Measurements from ENCODE around the gene GRM5. TPM values are rescaled to one million over a fixed set of nuclear protein-coding genes. Genes with fewer than 3 reads are reported as not detected.

The GRM5 gene
- total and polyA plus RNA-seq, 4 donors = not detected

DNA sequence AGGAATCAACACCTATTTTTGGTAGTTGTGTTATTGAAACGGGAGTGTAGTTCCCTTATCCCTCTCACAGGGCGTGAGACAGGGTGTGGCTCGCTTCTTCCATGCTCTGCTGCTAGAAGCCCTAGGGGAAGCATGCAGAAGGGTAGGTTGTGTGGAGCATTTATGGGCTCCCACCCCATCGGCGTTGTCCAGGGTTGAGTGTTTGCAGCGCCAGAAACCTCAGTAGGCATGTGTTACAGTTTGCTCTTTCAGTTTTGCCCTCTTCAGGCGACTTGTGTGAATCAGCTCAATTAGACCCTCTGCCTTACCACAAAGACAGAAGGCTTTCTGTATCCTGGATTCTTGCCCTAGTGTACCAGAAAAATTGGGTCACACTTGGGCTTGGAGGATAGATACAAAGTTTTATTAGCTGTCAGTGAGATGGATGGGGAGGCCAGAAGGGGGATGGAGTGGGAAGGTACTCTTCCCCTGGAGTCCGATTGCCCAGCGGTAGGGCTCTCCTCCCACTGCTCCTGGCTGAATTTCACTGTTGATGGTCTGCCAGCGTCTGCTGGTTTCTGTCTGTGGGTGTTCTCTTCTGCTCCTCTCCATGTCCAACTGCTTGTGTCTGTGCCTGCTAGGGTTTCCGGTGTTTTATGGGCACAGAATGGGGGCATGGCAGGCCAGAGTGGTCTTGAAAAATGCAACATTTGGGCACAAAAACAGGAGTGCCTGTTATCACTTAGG, 369.9 kb downstream of the GRM5 start:
- peaks cover 0 to 4% (median 0%) of the 10 kb centered on the region in 4 donors for H3K27me3 ChIP-seq (ENCODE audit: control insufficient read depth in 4 of 4, insufficient read depth in 4 of 4, low read length in 3 of 4)
- H3K4me1 ChIP-seq (ENCODE audit: control insufficient read depth in 4 of 4, insufficient read depth in 4 of 4, low read length in 3 of 4) = peaks cover 0 to 1% (median 0%) of the 10 kb centered on the region in 4 donors
- TF ChIP-seq FOXA1 (IDR thresholded peaks at IDR 0.05) (no peak), RXRA (IDR thresholded peaks at IDR 0.05) (no peak), RAD21 (IDR thresholded peaks at IDR 0.05) (no peak), FOXA2 (IDR thresholded peaks at IDR 0.05) (no peak), TAF1 (conservative IDR thresholded peaks at IDR 0.05) (no peak)
- TF ChIP-seq, protein P1, sequence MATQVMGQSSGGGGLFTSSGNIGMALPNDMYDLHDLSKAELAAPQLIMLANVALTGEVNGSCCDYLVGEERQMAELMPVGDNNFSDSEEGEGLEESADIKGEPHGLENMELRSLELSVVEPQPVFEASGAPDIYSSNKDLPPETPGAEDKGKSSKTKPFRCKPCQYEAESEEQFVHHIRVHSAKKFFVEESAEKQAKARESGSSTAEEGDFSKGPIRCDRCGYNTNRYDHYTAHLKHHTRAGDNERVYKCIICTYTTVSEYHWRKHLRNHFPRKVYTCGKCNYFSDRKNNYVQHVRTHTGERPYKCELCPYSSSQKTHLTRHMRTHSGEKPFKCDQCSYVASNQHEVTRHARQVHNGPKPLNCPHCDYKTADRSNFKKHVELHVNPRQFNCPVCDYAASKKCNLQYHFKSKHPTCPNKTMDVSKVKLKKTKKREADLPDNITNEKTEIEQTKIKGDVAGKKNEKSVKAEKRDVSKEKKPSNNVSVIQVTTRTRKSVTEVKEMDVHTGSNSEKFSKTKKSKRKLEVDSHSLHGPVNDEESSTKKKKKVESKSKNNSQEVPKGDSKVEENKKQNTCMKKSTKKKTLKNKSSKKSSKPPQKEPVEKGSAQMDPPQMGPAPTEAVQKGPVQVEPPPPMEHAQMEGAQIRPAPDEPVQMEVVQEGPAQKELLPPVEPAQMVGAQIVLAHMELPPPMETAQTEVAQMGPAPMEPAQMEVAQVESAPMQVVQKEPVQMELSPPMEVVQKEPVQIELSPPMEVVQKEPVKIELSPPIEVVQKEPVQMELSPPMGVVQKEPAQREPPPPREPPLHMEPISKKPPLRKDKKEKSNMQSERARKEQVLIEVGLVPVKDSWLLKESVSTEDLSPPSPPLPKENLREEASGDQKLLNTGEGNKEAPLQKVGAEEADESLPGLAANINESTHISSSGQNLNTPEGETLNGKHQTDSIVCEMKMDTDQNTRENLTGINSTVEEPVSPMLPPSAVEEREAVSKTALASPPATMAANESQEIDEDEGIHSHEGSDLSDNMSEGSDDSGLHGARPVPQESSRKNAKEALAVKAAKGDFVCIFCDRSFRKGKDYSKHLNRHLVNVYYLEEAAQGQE (IDR thresholded peaks at IDR 0.05) = no peak
- TF ChIP-seq, protein P2, sequence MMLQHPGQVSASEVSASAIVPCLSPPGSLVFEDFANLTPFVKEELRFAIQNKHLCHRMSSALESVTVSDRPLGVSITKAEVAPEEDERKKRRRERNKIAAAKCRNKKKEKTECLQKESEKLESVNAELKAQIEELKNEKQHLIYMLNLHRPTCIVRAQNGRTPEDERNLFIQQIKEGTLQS (IDR thresholded peaks at IDR 0.05) = no peak
- H3K4me3 ChIP-seq (ENCODE audit: low read depth in 1 of 3, low read length in 3 of 3) = no peak overlapping the region
- 65% methylated on average over 11 of the region's 11 CpGs for WGBS
- no peaks in the 10 kb centered on the region for H3K36me3 ChIP-seq (ENCODE audit: control insufficient read depth in 4 of 4, insufficient read depth in 3 of 4, low read depth in 1 of 4, low read length in 3 of 4)
- no peak overlapping the region for H3K27ac ChIP-seq (ENCODE audit: low read depth in 1 of 2, low read length in 2 of 2)
- no peaks in the 10 kb centered on the region for H3K9me3 ChIP-seq (ENCODE audit: control insufficient read depth in 4 of 4, low read length in 3 of 4)
- no peak overlapping the region for H3K9ac ChIP-seq (ENCODE audit: low read depth in 1 of 2, low read length in 2 of 2)
- no peak for DNase-seq (ENCODE audit: low spot score)

DNA sequence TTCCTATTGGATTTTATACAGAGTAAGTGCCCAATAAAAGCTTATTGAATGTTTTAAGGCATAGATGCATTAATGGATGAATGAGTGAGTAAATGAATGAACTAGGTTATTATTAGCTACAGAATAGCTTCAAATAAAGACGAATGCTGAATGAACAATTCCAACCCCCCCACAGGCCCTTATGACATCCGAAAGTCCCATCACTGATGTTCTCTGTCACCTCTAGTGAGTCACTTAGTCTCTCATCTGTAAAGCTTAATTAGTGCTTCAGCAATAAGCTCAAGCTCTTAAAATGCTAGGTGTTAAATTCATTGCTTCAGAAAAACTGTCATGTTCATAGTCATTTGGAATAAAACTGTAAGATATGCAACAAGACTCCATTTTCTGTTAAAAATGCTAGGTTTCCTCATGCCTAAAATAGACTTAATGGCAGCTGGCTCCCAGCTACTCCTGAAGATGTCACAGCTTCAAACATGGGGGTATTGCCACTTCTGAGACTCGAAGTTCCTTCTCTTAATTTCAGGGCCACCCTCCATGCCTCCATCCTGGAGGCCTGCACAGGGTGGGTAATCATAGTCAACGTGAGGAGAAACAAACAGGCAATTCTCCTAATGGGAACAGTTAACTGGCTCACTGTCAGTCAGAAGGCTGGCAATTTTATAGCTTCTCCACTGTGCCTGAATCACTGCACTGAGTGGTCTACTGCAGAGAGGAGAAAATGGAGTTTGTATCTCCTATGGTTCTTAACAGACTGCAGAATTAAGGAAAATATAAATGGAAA, 373.3 kb downstream of the GRM5 start:
- H3K27ac ChIP-seq (ENCODE audit: low read depth in 1 of 2, low read length in 2 of 2) = no peak overlapping the region
- no peak for DNase-seq (ENCODE audit: low spot score)
- peaks cover 0 to 4% (median 0%) of the 10 kb centered on the region in 4 donors for H3K27me3 ChIP-seq (ENCODE audit: control insufficient read depth in 4 of 4, insufficient read depth in 4 of 4, low read length in 3 of 4)
- H3K9me3 ChIP-seq (ENCODE audit: control insufficient read depth in 4 of 4, low read length in 3 of 4) = no peaks in the 10 kb centered on the region
- no peak overlapping the region for H3K4me3 ChIP-seq (ENCODE audit: low read depth in 1 of 3, low read length in 3 of 3)
- no peaks in the 10 kb centered on the region for H3K36me3 ChIP-seq (ENCODE audit: control insufficient read depth in 4 of 4, insufficient read depth in 3 of 4, low read depth in 1 of 4, low read length in 3 of 4)
- no peak overlapping the region for H3K9ac ChIP-seq (ENCODE audit: low read depth in 1 of 2, low read length in 2 of 2)
- TF ChIP-seq JUND (IDR thresholded peaks at IDR 0.05) = no peak
- TF ChIP-seq EGR1 (IDR thresholded peaks at IDR 0.05; ENCODE audit: low read depth in 2 of 2) = no peak
- TF ChIP-seq, protein P2 (IDR thresholded peaks at IDR 0.05) = no peak
- TF ChIP-seq TAF1 (conservative IDR thresholded peaks at IDR 0.05) = no peak
- TF ChIP-seq, protein P3, sequence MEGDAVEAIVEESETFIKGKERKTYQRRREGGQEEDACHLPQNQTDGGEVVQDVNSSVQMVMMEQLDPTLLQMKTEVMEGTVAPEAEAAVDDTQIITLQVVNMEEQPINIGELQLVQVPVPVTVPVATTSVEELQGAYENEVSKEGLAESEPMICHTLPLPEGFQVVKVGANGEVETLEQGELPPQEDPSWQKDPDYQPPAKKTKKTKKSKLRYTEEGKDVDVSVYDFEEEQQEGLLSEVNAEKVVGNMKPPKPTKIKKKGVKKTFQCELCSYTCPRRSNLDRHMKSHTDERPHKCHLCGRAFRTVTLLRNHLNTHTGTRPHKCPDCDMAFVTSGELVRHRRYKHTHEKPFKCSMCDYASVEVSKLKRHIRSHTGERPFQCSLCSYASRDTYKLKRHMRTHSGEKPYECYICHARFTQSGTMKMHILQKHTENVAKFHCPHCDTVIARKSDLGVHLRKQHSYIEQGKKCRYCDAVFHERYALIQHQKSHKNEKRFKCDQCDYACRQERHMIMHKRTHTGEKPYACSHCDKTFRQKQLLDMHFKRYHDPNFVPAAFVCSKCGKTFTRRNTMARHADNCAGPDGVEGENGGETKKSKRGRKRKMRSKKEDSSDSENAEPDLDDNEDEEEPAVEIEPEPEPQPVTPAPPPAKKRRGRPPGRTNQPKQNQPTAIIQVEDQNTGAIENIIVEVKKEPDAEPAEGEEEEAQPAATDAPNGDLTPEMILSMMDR (IDR thresholded peaks at IDR 0.05; ENCODE audit: low read depth, low read length, missing input control) = no peak
- TF ChIP-seq, protein P1 (IDR thresholded peaks at IDR 0.05) = no peak
- no peak for TF ChIP-seq SP1 (IDR thresholded peaks at IDR 0.05)
- no peak for TF ChIP-seq YY1 (IDR thresholded peaks at IDR 0.05)
- TF ChIP-seq, protein P4, sequence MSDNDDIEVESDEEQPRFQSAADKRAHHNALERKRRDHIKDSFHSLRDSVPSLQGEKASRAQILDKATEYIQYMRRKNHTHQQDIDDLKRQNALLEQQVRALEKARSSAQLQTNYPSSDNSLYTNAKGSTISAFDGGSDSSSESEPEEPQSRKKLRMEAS (IDR thresholded peaks at IDR 0.05) = no peak
- no peak for TF ChIP-seq FOXA2 (IDR thresholded peaks at IDR 0.05)
- no peak for TF ChIP-seq GABPA (IDR thresholded peaks at IDR 0.05 in 1 of 2, conservative IDR thresholded peaks at IDR 0.05 in 1 of 2)
- no peak for TF ChIP-seq HNF4A (conservative IDR thresholded peaks at IDR 0.05)
- TF ChIP-seq RXRA (IDR thresholded peaks at IDR 0.05) = no peak
- no peak for TF ChIP-seq FOXA1 (IDR thresholded peaks at IDR 0.05)
- TF ChIP-seq HNF4G (IDR thresholded peaks at IDR 0.05) = no peak
- no peak for TF ChIP-seq NR2F2 (IDR thresholded peaks at IDR 0.05)
- TF ChIP-seq, protein P5, sequence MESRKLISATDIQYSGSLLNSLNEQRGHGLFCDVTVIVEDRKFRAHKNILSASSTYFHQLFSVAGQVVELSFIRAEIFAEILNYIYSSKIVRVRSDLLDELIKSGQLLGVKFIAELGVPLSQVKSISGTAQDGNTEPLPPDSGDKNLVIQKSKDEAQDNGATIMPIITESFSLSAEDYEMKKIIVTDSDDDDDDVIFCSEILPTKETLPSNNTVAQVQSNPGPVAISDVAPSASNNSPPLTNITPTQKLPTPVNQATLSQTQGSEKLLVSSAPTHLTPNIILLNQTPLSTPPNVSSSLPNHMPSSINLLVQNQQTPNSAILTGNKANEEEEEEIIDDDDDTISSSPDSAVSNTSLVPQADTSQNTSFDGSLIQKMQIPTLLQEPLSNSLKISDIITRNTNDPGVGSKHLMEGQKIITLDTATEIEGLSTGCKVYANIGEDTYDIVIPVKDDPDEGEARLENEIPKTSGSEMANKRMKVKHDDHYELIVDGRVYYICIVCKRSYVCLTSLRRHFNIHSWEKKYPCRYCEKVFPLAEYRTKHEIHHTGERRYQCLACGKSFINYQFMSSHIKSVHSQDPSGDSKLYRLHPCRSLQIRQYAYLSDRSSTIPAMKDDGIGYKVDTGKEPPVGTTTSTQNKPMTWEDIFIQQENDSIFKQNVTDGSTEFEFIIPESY (IDR thresholded peaks at IDR 0.05) = no peak
- no peak for TF ChIP-seq RAD21 (IDR thresholded peaks at IDR 0.05)
- H3K4me1 ChIP-seq (ENCODE audit: control insufficient read depth in 4 of 4, insufficient read depth in 4 of 4, low read length in 3 of 4) = peaks cover 0 to 1% (median 0%) of the 10 kb centered on the region in 4 donors
- WGBS = 63% methylated on average over 4 of the region's 4 CpGs
